HL-60 (cell line): ENCODE data around the gene MAPK10.

Experiments used
- GABPA ChIP-seq: IDR thresholded peaks from 2 replicates; pipeline ENCODE4 v1.6.1; 2012; ENCODE audit warnings: low read depth
- POLR2AphosphoS5 ChIP-seq: IDR thresholded peaks from 2 replicates; pipeline ENCODE4 v1.6.1; 2012; ENCODE audit warnings: low read depth
- SPI1 ChIP-seq: IDR thresholded peaks from 2 replicates; pipeline ENCODE4 v1.6.1; 2012; ENCODE audit warnings: low read depth, mild to moderate bottlenecking, borderline replicate concordance
- TF ChIP-seq, protein P1 (sequence below): IDR thresholded peaks from 2 replicates; pipeline ENCODE4 v1.6.1; 2012; ENCODE audit warnings: low read depth; ENCODE audit not compliant: insufficient replicate concordance
- TF ChIP-seq, protein P2 (sequence below): IDR thresholded peaks from one replicate; pipeline ENCODE4 v1.5.1; 2011; ENCODE audit warnings: low read length, control low read depth, inconsistent platforms; ENCODE audit not compliant: insufficient read depth

DNA sequence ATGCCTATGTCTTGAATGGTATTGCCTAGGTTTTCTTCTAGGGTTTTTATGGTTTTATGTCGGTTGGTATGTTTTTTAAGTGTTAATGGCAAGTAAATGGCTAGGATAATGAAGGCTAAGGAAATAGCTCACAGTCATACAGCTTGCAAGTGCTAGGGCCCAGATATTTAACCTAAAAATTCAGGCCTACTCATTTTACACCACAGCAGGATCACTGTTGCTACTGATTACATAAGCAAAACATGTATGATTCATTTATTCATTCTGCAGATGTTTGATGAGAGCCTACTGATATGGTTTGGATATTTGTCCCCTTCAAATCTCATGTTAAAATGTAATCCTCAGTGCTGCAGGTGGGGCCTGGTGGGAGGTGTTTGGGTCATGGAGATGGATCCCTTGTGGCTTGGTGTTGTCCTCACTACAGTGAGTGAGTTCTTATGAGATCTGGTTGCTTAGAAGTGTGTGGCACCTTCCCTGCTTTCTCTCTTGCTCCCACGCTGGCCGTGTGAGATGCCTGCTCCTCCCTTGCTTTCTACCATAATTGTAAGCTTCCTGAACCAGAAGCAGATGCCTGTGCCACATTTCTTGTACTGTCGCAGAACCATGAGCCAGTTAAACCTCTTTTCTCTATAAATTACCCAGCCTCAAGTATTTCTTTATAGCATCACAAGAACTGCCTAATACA lies 175.5 kb downstream of the MAPK10 start:
- no peak for TF ChIP-seq POLR2AphosphoS5
- TF ChIP-seq, protein P1, sequence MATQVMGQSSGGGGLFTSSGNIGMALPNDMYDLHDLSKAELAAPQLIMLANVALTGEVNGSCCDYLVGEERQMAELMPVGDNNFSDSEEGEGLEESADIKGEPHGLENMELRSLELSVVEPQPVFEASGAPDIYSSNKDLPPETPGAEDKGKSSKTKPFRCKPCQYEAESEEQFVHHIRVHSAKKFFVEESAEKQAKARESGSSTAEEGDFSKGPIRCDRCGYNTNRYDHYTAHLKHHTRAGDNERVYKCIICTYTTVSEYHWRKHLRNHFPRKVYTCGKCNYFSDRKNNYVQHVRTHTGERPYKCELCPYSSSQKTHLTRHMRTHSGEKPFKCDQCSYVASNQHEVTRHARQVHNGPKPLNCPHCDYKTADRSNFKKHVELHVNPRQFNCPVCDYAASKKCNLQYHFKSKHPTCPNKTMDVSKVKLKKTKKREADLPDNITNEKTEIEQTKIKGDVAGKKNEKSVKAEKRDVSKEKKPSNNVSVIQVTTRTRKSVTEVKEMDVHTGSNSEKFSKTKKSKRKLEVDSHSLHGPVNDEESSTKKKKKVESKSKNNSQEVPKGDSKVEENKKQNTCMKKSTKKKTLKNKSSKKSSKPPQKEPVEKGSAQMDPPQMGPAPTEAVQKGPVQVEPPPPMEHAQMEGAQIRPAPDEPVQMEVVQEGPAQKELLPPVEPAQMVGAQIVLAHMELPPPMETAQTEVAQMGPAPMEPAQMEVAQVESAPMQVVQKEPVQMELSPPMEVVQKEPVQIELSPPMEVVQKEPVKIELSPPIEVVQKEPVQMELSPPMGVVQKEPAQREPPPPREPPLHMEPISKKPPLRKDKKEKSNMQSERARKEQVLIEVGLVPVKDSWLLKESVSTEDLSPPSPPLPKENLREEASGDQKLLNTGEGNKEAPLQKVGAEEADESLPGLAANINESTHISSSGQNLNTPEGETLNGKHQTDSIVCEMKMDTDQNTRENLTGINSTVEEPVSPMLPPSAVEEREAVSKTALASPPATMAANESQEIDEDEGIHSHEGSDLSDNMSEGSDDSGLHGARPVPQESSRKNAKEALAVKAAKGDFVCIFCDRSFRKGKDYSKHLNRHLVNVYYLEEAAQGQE: no peak
- TF ChIP-seq, protein P2, sequence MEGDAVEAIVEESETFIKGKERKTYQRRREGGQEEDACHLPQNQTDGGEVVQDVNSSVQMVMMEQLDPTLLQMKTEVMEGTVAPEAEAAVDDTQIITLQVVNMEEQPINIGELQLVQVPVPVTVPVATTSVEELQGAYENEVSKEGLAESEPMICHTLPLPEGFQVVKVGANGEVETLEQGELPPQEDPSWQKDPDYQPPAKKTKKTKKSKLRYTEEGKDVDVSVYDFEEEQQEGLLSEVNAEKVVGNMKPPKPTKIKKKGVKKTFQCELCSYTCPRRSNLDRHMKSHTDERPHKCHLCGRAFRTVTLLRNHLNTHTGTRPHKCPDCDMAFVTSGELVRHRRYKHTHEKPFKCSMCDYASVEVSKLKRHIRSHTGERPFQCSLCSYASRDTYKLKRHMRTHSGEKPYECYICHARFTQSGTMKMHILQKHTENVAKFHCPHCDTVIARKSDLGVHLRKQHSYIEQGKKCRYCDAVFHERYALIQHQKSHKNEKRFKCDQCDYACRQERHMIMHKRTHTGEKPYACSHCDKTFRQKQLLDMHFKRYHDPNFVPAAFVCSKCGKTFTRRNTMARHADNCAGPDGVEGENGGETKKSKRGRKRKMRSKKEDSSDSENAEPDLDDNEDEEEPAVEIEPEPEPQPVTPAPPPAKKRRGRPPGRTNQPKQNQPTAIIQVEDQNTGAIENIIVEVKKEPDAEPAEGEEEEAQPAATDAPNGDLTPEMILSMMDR: no peak
- TF ChIP-seq GABPA: no peak
- TF ChIP-seq SPI1: no peak
